Osteocyte (in vitro differentiated cells): ENCODE results near the gene OR4C15. TPM values are rescaled to one million over a fixed set of nuclear protein-coding genes. Genes with fewer than 3 reads are reported as not detected.

Experiments used
- DNase-seq: peaks from one replicate; pipeline ENCODE4 v3.0.0; 2021; ENCODE audit warnings: mixed read lengths; ENCODE audit not compliant: unreplicated experiment; ENCODE audit errors: extremely low spot score
- H3K27ac Mint-ChIP-seq: one replicate; pipeline ENCODE4 v1.8.0; 2021; ENCODE audit warnings: mild to moderate bottlenecking, mixed read lengths; ENCODE audit not compliant: unreplicated experiment
- H3K27me3 Mint-ChIP-seq: one replicate; pipeline ENCODE4 v1.8.0; 2021; ENCODE audit warnings: mixed read lengths; ENCODE audit not compliant: unreplicated experiment
- H3K36me3 Mint-ChIP-seq: one replicate; pipeline ENCODE4 v1.8.0; 2021; ENCODE audit warnings: mixed read lengths; ENCODE audit not compliant: unreplicated experiment
- H3K4me1 Mint-ChIP-seq: one replicate; pipeline ENCODE4 v1.8.0; 2021; ENCODE audit warnings: mixed read lengths; ENCODE audit not compliant: unreplicated experiment
- H3K4me3 Mint-ChIP-seq: one replicate; pipeline ENCODE4 v1.8.0; 2021; ENCODE audit warnings: mild to moderate bottlenecking, moderate library complexity, mixed read lengths; ENCODE audit not compliant: unreplicated experiment
- H3K9me3 Mint-ChIP-seq: one replicate; pipeline ENCODE4 v1.8.0; 2021; ENCODE audit warnings: mixed read lengths; ENCODE audit not compliant: unreplicated experiment
- CTCF ChIP-seq: fragments of 200-600 bp; sonication (generic); IDR thresholded peaks from 2 replicates; pipeline ENCODE4 v1.5.0; 2021; ENCODE audit warnings: antibody characterized with exemption, mild to moderate bottlenecking, moderate library complexity
- long read RNA-seq: library from polyadenylated mRNA; unstranded; transcript quantifications from one replicate; pipeline ENCODE4 v2.0.0, GENCODE V29; 2021
- total RNA-seq: library from RNA; stranded (reverse); gene quantifications from 2 replicates; pipeline ENCODE4 v1.2.1, GENCODE V29; 2021

OR4C15 gene
- not detected in 2 replicates for total RNA-seq
- long read RNA-seq, result 0 reads

- H3K27me3 Mint-ChIP-seq, result no peaks in the 10 kb centered on the region
- no peak for DNase-seq
- no peaks in the 10 kb centered on the region for H3K36me3 Mint-ChIP-seq
- H3K4me3 Mint-ChIP-seq, result no peak within 1 kb of the TSS
- H3K9me3 Mint-ChIP-seq, result peaks cover 35% of the 10 kb centered on the region
- H3K27ac Mint-ChIP-seq, result no peak within 1 kb of the TSS
- no peaks in the 10 kb centered on the region for H3K4me1 Mint-ChIP-seq
- no peak for TF ChIP-seq CTCF
These were observed at the start of gene OR4C15 for GRCh38 chr11:55554169-55554568. TSS of gene OR4C15 (plus strand) at chr11:55554469. CDS start at chr11:55554469, 0 bp downstream.

- TF ChIP-seq CTCF, result no peak
- H3K27ac Mint-ChIP-seq, result no peak within 1 kb of the TSS
- no peak within 1 kb of the TSS for H3K4me3 Mint-ChIP-seq
- H3K4me1 Mint-ChIP-seq, result no peaks in the 10 kb centered on the region
- peaks cover 40% of the 10 kb centered on the region for H3K9me3 Mint-ChIP-seq
- no peak for DNase-seq
- no peaks in the 10 kb centered on the region for H3K36me3 Mint-ChIP-seq
- no peaks in the 10 kb centered on the region for H3K27me3 Mint-ChIP-seq
These were observed 17.6 kb downstream of the OR4C15 start, which contains the start of gene OR4C16 for GRCh38 chr11:55571828-55572227. TSS of gene OR4C16 (plus strand) at chr11:55572128. CDS start at chr11:55572128, 0 bp downstream.

- Mint-ChIP-seq H3K4me1 (no peaks in the 10 kb centered on the region), H3K9me3 (peaks cover 40% of the 10 kb centered on the region), H3K27ac (no peak overlapping the region), H3K36me3 (no peaks in the 10 kb centered on the region), H3K27me3 (no peaks in the 10 kb centered on the region), H3K4me3 (no peak overlapping the region)
- no peak for DNase-seq
- no peak for TF ChIP-seq CTCF
These were observed 18.3 kb downstream of the OR4C15 start for GRCh38 chr11:55572548-55572947.

Other genes starting within 250 kb of the OR4C15 start
- gene OR4A16, start 211.3 kb upstream of the OR4C15 start, total RNA-seq, result not detected in 2 replicates
- not detected in 2 replicates for gene OR4A15, start 186.5 kb upstream of the OR4C15 start, total RNA-seq
- not detected in 2 replicates for gene OR4C16, start 17.7 kb downstream of the OR4C15 start, total RNA-seq
- not detected in 2 replicates for gene OR4C11, start 53.2 kb downstream of the OR4C15 start, total RNA-seq
- not detected in 2 replicates for gene OR4P4, start 80.6 kb downstream of the OR4C15 start, total RNA-seq
- not detected in 2 replicates for gene OR4S2, start 93.9 kb downstream of the OR4C15 start, total RNA-seq
- gene OR4C6, start 107.7 kb downstream of the OR4C15 start, total RNA-seq, result not detected in 2 replicates
- not detected in 2 replicates for gene OR5D13, start 219.0 kb downstream of the OR4C15 start, total RNA-seq
- gene OR5D14, start 241.1 kb downstream of the OR4C15 start, total RNA-seq, result not detected in 2 replicates